Bronchial epithelial cell (primary cell): Measurements from ENCODE around the gene EFNA5. TPM values are rescaled to one million over a fixed set of nuclear protein-coding genes. Genes with fewer than 3 reads are reported as not detected.

Experiments used
- DNase-seq: peaks from one replicate; pipeline ENCODE4 v3.0.0-alpha.2; 2010; ENCODE audit warnings: low read depth
- FAIRE-seq: peaks from 2 replicates; lab custom pipeline; 2011; peaks lifted over from hg19 to GRCh38; lab: Jason Lieb, UNC
- H3K27me3 ChIP-seq: 2 replicates; pipeline ENCODE4 v1.5.1; 2011; ENCODE audit warnings: low read length; ENCODE audit not compliant: control insufficient read depth, insufficient read depth
- H3K36me3 ChIP-seq: 2 replicates; pipeline ENCODE4 v1.5.1; 2011; ENCODE audit warnings: low read length; ENCODE audit not compliant: control insufficient read depth, insufficient read depth
- H3K4me3 ChIP-seq: 2 replicates; pipeline ENCODE4 v1.5.1; 2011; ENCODE audit warnings: mild to moderate bottlenecking, low read depth, low read length, control low read depth
- total RNA-seq: library from RNA; depleted of rRNA; stranded (reverse); fragments of >200 nt; gene quantifications from 2 replicates; pipeline ENCODE4 v1.2.1, GENCODE V29; 2014
- TF ChIP-seq, protein P1 (sequence below): IDR thresholded peaks from 2 replicates; pipeline ENCODE4 v1.5.1; 2011; ENCODE audit warnings: mild to moderate bottlenecking, moderate library complexity, low read length, control low read depth, inconsistent platforms; ENCODE audit not compliant: insufficient read depth, severe bottlenecking

Gene EFNA5
- total RNA-seq, 1 donor from 2014 or later, result 3.9 TPM

DNA sequence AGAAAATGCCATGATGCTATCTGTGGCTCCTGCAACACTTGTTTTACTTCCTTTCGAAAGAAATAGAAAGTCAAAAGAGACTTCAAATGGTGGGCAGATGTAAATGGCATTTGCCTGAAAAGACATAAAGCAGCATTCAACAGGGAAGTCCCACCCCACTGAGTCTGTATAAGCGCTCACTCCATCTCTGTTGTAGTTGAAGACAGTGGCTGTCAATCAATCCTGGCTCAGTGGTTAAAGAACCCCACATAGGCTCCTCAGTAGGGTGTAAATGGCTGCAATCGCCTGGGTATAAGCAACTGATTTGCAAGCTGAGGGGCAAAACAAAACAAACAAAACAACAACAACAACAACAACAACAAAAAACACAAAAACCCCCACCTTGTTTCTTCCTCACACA lies 158.7 kb downstream of the EFNA5 start:
- Histone ChIP-seq H3K4me3 (no peak overlapping the region), H3K27me3 (no peaks in the 10 kb centered on the region), H3K36me3 (no peaks in the 10 kb centered on the region)
- TF ChIP-seq, protein P1, sequence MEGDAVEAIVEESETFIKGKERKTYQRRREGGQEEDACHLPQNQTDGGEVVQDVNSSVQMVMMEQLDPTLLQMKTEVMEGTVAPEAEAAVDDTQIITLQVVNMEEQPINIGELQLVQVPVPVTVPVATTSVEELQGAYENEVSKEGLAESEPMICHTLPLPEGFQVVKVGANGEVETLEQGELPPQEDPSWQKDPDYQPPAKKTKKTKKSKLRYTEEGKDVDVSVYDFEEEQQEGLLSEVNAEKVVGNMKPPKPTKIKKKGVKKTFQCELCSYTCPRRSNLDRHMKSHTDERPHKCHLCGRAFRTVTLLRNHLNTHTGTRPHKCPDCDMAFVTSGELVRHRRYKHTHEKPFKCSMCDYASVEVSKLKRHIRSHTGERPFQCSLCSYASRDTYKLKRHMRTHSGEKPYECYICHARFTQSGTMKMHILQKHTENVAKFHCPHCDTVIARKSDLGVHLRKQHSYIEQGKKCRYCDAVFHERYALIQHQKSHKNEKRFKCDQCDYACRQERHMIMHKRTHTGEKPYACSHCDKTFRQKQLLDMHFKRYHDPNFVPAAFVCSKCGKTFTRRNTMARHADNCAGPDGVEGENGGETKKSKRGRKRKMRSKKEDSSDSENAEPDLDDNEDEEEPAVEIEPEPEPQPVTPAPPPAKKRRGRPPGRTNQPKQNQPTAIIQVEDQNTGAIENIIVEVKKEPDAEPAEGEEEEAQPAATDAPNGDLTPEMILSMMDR, result no peak
- no peak for DNase-seq
- FAIRE-seq, result no peak

DNA sequence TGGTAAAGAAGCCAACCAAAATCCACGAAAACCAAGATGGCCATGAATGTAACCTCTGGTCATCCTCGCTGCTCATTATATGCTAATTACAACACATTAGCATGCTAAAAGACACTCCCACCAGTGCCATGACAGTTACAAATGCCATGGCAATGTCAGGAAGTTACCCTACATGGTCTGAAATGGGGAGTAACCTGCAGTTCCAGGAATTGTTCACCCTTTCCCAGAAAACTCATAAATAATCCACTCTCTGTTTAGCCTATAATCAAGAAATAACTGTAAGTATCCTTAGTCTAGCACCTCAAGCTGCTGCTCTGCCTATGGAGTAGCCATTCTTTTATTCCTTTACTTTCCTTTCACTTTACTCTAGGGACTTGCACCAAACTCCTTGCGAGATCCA lies 160.6 kb downstream of the EFNA5 start:
- DNase-seq, result no peak
- Histone ChIP-seq H3K36me3 (no peaks in the 10 kb centered on the region), H3K4me3 (no peak overlapping the region), H3K27me3 (no peaks in the 10 kb centered on the region)
- TF ChIP-seq, protein P1, result no peak
- peak; percentile 52 for FAIRE-seq

DNA sequence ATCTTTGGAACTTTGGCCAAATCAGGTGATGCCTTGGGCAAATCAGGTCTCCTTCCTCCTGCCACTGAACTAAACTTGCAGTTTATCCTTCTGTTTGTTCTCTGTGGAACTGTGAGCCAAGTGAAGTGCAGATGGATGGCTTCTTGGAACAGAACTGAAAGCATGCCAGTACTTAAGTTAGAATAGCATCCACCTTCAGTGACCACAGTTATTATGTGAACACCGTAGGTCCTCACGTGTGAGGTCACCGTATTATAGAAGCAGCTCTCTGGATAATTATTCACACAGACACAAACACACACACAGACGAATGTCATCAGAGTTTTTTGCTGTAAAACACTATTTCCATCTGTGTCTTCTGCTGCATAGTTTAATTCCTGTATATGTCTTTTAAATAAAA lies 162.6 kb downstream of the EFNA5 start:
- Histone ChIP-seq H3K36me3 (no peaks in the 10 kb centered on the region), H3K27me3 (no peaks in the 10 kb centered on the region), H3K4me3 (no peak overlapping the region)
- DNase-seq (no peak), FAIRE-seq (no peak)
- TF ChIP-seq, protein P1, result no peak

DNA sequence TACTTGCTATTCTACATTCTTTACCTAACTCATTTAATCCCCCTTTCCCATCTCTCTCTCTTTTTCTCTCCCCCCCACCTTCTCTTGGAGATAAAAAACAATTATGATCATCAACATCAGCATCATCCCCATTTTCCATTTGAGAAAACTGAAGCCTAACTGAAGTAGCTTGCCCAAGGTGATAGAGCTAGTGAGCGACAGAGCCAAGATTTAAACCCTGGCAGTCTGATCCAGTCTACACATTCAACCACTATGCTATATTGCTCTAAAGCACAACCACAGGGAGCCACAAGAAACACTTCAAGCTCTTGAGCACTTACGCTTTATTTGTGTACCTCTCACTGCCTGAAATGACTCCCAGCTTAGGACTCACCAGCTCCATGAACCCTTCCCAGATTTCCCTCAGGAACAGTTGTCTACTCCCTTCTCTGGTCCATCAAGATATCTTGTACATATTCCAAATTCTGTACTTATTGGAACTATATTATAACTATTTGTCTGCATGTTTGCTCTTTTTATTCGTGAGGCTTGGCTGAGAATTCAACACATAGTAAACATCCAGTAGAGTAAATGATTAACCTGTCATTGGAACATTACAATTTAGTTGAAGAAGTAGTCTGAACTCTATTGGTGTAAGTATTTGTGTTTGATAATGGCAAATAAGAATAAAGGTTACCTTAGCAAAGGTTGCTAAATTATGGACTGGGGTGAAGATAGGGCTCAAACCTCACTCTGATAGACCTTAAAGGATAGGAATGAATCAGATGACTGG lies 164.8 kb downstream of the EFNA5 start:
- no peak for DNase-seq
- H3K27me3 ChIP-seq, result no peaks in the 10 kb centered on the region
- no peak overlapping the region for H3K4me3 ChIP-seq
- FAIRE-seq, result no peak
- H3K36me3 ChIP-seq, result no peaks in the 10 kb centered on the region
- TF ChIP-seq, protein P1, result no peak

DNA sequence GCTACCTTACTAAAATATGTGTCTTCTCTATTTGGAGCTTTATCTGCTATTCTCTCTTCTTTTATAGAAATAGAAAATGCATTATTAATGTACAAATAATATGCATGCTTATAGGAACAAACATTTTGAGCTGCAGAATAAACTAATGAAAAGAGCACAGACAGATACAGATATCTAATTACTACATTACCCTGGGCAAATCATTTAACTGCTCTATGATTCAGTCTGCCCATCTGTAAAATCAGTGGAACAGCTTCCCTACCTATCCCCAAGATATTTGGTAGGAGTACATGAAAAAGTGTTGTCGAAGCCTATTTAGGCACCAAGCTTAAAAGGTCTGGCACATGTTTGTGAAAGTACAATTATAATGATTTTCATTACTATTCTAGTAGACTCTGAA lies 166.3 kb downstream of the EFNA5 start:
- no peaks in the 10 kb centered on the region for H3K36me3 ChIP-seq
- H3K4me3 ChIP-seq, result no peak overlapping the region
- FAIRE-seq (no peak), DNase-seq (no peak)
- TF ChIP-seq, protein P1, result no peak
- H3K27me3 ChIP-seq, result no peaks in the 10 kb centered on the region

DNA sequence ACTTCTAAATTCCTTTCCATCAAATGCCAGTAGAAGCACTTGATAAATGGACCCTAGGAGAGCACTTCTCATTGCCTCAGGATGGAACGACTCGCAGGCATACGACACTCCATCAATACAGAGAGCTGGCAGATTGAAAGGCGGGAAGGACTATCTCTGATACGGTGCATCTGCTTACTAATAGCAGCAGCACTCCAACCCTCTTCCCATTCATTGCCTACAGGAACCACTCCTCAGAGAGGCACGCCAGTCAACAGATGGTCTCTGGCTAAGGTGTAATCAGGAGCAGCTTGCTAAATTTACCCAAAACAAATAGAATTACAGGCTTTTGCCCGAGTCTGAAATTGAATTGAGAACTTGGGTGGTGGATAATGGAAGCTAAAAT lies 168.1 kb downstream of the EFNA5 start:
- no peak overlapping the region for H3K4me3 ChIP-seq
- DNase-seq, result no peak
- no peaks in the 10 kb centered on the region for H3K36me3 ChIP-seq
- FAIRE-seq, result no peak
- TF ChIP-seq, protein P1, result no peak
- no peaks in the 10 kb centered on the region for H3K27me3 ChIP-seq
